Neural progenitor cell (in vitro differentiated cells): ENCODE data around the gene EMC1. TPM values are rescaled to one million over a fixed set of nuclear protein-coding genes. Genes with fewer than 3 reads are reported as not detected.
"Not testable (repeated sequence)": the region's sequence is repeated elsewhere in the genome, so short reads cannot be mapped to it uniquely, and the experiment has no call there.

ENCODE experiments used
- DNase-seq: peaks from one replicate; pipeline ENCODE4 v3.0.0-alpha.2; 2016; ENCODE audit warnings: low spot score
- H2AFZ ChIP-seq: fragments of 200-600 bp; sonication (generic); replicated peaks from 2 replicates; pipeline ENCODE4 v1.6.1; 2016; ENCODE audit warnings: antibody characterized with exemption
- H3F3A ChIP-seq: fragments of 200-600 bp; sonication (generic); 2 replicates; pipeline ENCODE4 v1.6.1; 2016; ENCODE audit warnings: antibody characterized with exemption, low read depth
- H3K27ac ChIP-seq: fragments of 200-600 bp; sonication (generic); 2 replicates; pipeline ENCODE4 v1.5.1; 2016; ENCODE audit warnings: mild to moderate bottlenecking
- H3K27me3 ChIP-seq: fragments of 200-600 bp; sonication (generic); 2 replicates; pipeline ENCODE4 v1.6.1; 2016; ENCODE audit warnings: mild to moderate bottlenecking, moderate library complexity
- H3K36me3 ChIP-seq: fragments of 200-600 bp; sonication (generic); 2 replicates; pipeline ENCODE4 v1.5.1; 2016
- H3K4me1 ChIP-seq: fragments of 200-600 bp; sonication (generic); 2 replicates; pipeline ENCODE4 v1.6.1; 2016; ENCODE audit warnings: mixed run types
- H3K4me2 ChIP-seq: fragments of 200-600 bp; sonication (generic); 2 replicates; pipeline ENCODE4 v1.6.1; 2016
- H3K4me3 ChIP-seq: fragments of 200-600 bp; sonication (generic); 2 replicates; pipeline ENCODE4 v1.5.1; 2016
- H3K79me2 ChIP-seq: fragments of 200-600 bp; sonication (generic); 2 replicates; pipeline ENCODE4 v1.6.1; 2016; ENCODE audit warnings: low read depth
- H3K9ac ChIP-seq: fragments of 200-600 bp; sonication (generic); 2 replicates; pipeline ENCODE4 v1.6.1; 2016
- H3K9me3 ChIP-seq: fragments of 200-600 bp; sonication (generic); 2 replicates; pipeline ENCODE4 v1.5.1; 2016; ENCODE audit warnings: low read depth
- H4K20me1 ChIP-seq: fragments of 200-600 bp; sonication (generic); 2 replicates; pipeline ENCODE4 v1.6.1; 2016; ENCODE audit warnings: low read depth
- H3K27ac Mint-ChIP-seq: 3 replicates; pipeline ENCODE4 v1.8.0; 2021; ENCODE audit warnings: mixed read lengths
- H3K27me3 Mint-ChIP-seq: 2 replicates; pipeline ENCODE4 v1.8.0; 2022; ENCODE audit warnings: low read depth, mild to moderate bottlenecking, inconsistent platforms, moderate library complexity, mixed read lengths; ENCODE audit not compliant: insufficient read depth
- H3K36me3 Mint-ChIP-seq: 3 replicates; pipeline ENCODE4 v1.8.0; 2021; ENCODE audit warnings: mixed read lengths
- H3K4me1 Mint-ChIP-seq: 3 replicates; pipeline ENCODE4 v1.8.0; 2021; ENCODE audit warnings: mixed read lengths
- H3K4me3 Mint-ChIP-seq: 3 replicates; pipeline ENCODE4 v1.8.0; 2021; ENCODE audit warnings: mild to moderate bottlenecking, moderate library complexity, mixed read lengths
- H3K9me3 Mint-ChIP-seq: 3 replicates; pipeline ENCODE4 v1.8.0; 2020; ENCODE audit warnings: mixed read lengths
- EZH2 ChIP-seq: fragments of 200-600 bp; sonication (generic); IDR thresholded peaks from 2 replicates; pipeline ENCODE4 v1.6.1; 2017; ENCODE audit warnings: antibody characterized with exemption, mild to moderate bottlenecking, moderate library complexity
- EZH2phosphoT487 ChIP-seq: fragments of 200-600 bp; sonication (generic); IDR thresholded peaks from 2 replicates; pipeline ENCODE4 v1.6.1; 2017; ENCODE audit warnings: antibody characterized with exemption
- total RNA-seq: library from RNA; depleted of rRNA; stranded (reverse); fragments of >200 nt; gene quantifications from 2 replicates; pipeline ENCODE4 v1.2.3, GENCODE V29; 2015; ENCODE audit warnings: low replicate concordance
- TF ChIP-seq, protein P1 (sequence below): fragments of 200-600 bp; sonication (generic); IDR thresholded peaks from 2 replicates; pipeline ENCODE4 v1.5.1; 2017; ENCODE audit warnings: antibody characterized with exemption, mild to moderate bottlenecking

The EMC1 gene
- total RNA-seq, 1 donor from 2014 or later = 32.6 TPM

DNA sequence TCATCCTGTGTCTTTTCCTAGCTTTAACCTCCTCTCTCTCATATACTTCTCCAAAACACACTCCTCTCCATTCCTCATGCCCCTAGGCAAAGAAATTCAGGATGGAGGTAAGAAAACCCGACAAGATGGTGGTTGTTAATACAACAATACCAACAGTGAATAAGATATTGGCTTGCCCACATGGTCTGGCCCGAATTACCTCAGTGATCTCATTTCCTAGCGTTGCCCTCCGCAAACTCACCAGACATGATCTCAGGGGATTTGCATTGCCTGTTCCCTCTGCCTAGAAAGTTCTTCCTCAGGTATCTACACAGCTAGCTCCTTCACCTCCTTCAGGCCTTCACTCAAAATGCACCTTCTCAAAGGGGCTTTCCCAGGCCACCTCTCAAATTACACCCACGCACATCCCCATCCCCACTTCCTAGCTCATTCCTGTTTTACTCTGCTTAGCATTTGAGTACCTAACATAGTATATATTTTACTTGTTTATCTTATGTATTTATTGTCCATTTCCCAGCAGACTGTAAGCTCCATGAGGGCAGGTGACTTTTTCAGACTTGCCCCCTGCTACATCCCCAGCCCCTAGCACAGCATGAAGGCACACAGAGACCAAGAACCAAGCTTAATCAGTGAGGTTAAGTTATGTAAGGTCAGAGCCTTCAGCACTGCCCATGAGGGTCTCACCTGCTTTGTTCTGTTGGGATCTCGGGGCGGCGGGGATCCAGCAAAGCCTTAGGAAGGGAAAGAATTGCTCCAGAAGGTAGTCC is 31.1 kb downstream of the EMC1 start:
- H3K79me2 ChIP-seq = peaks cover 10% of the 10 kb centered on the region
- no peak overlapping the region for H3K9ac ChIP-seq
- H3K4me2 ChIP-seq = no peak overlapping the region
- H3K4me1 Mint-ChIP-seq = no peaks in the 10 kb centered on the region
- H3K4me3 Mint-ChIP-seq = no peak overlapping the region
- no peaks in the 10 kb centered on the region for H3K4me1 ChIP-seq
- no peak overlapping the region for H3K27ac ChIP-seq
- peaks cover 10% of the 10 kb centered on the region for H3K36me3 ChIP-seq
- no peaks in the 10 kb centered on the region for H3F3A ChIP-seq
- H3K9me3 ChIP-seq = no peaks in the 10 kb centered on the region
- no peak overlapping the region for H3K4me3 ChIP-seq
- no peaks in the 10 kb centered on the region for H3K9me3 Mint-ChIP-seq
- TF ChIP-seq, protein P1, sequence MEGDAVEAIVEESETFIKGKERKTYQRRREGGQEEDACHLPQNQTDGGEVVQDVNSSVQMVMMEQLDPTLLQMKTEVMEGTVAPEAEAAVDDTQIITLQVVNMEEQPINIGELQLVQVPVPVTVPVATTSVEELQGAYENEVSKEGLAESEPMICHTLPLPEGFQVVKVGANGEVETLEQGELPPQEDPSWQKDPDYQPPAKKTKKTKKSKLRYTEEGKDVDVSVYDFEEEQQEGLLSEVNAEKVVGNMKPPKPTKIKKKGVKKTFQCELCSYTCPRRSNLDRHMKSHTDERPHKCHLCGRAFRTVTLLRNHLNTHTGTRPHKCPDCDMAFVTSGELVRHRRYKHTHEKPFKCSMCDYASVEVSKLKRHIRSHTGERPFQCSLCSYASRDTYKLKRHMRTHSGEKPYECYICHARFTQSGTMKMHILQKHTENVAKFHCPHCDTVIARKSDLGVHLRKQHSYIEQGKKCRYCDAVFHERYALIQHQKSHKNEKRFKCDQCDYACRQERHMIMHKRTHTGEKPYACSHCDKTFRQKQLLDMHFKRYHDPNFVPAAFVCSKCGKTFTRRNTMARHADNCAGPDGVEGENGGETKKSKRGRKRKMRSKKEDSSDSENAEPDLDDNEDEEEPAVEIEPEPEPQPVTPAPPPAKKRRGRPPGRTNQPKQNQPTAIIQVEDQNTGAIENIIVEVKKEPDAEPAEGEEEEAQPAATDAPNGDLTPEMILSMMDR = no peak
- TF ChIP-seq EZH2 (no peak), EZH2phosphoT487 (no peak)
- no peak overlapping the region for H2AFZ ChIP-seq
- H3K27me3 Mint-ChIP-seq = no peaks in the 10 kb centered on the region
- H3K36me3 Mint-ChIP-seq = peaks cover 33% of the 10 kb centered on the region
- no peaks in the 10 kb centered on the region for H3K27me3 ChIP-seq
- no peak for DNase-seq
- H3K27ac Mint-ChIP-seq = no peak overlapping the region
- H4K20me1 ChIP-seq = peaks cover 6% of the 10 kb centered on the region

DNA sequence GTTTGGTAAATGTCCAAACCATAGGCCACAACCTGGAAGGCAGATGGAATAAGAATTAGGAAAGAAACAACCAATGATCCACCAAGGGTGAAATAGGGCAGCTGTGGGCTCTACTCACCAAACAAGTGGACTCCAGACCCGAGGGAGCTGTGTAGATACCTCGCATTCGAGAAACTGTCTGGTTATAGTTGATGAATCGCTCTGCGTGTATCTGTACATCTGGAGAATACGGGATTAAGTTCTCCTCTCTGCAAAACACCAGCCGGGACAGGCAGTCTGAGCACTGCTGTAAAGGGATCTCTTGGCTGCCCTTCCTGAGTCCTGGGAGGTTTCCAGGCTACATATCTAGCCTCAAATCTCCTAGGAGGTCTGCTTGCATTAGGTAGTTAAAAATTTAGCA is 31.9 kb downstream of the EMC1 start:
- Histone ChIP-seq H3K4me2 (no peak overlapping the region), H3K27me3 (no peaks in the 10 kb centered on the region), H2AFZ (no peak overlapping the region), H4K20me1 (peaks cover 6% of the 10 kb centered on the region), H3K9me3 (no peaks in the 10 kb centered on the region), H3K36me3 (peaks cover 10% of the 10 kb centered on the region), H3K9ac (no peak overlapping the region), H3K4me3 (no peak overlapping the region), H3K79me2 (peaks cover 16% of the 10 kb centered on the region), H3K4me1 (no peaks in the 10 kb centered on the region), H3K27ac (no peak overlapping the region), H3F3A (no peaks in the 10 kb centered on the region)
- no peak for DNase-seq
- peaks cover 29% of the 10 kb centered on the region for H3K36me3 Mint-ChIP-seq
- no peaks in the 10 kb centered on the region for H3K4me1 Mint-ChIP-seq
- no peaks in the 10 kb centered on the region for H3K9me3 Mint-ChIP-seq
- no peak overlapping the region for H3K4me3 Mint-ChIP-seq
- H3K27me3 Mint-ChIP-seq = no peaks in the 10 kb centered on the region
- no peak for TF ChIP-seq EZH2
- no peak for TF ChIP-seq EZH2phosphoT487
- TF ChIP-seq, protein P1 = no peak
- no peak overlapping the region for H3K27ac Mint-ChIP-seq

DNA sequence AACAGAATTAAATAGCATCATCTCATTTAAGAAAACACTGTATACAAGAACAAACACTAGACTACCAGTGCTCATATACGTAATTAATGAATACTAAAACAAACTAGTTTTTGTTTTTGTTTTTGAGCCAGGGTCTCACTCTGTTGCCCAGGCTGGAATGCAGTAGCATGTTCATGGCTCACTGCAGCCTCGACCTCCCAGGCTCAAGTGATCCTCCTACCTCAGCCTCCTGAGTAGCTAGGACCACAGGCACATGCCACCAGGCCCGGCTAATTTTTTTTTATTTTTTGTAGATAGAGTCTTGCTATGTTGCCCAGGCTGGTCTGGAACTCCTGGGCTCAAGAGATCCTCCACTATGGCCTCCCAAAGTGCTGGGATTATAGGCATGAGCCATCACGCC is 34.7 kb downstream of the EMC1 start:
- not testable (repeated sequence) for H3K27me3 ChIP-seq, H4K20me1 ChIP-seq, H3K4me1 Mint-ChIP-seq, DNase-seq, H2AFZ ChIP-seq, H3K9me3 ChIP-seq, H3K4me3 ChIP-seq, H3K4me3 Mint-ChIP-seq, H3K27me3 Mint-ChIP-seq, H3K27ac ChIP-seq, H3K27ac Mint-ChIP-seq, H3K9me3 Mint-ChIP-seq, H3K9ac ChIP-seq, H3K4me2 ChIP-seq, H3F3A ChIP-seq
- Histone ChIP-seq H3K36me3 (peaks cover 10% of the 10 kb centered on the region), H3K79me2 (peaks cover 44% of the 10 kb centered on the region), H3K4me1 (peaks cover 12% of the 10 kb centered on the region)
- H3K36me3 Mint-ChIP-seq = peaks cover 21% of the 10 kb centered on the region

DNA sequence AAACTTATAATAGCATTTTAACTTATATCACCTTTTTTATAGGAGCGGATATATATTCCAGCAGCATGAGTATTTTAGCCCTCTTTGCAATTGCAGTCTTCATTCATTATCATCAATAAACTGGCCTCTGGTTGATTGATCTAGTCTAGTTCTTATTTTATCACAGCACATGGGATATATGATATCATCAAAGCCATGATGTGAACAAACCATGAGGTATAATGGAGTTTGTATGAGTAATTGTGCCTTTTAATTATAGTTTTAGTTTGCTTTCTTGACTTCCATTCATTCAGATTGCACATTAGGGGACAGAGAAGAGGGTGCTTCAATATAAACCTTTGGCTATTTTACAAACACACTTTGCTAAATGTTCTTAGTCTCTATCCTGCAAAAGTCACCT is 37.7 kb downstream of the EMC1 start:
- peaks cover 8% of the 10 kb centered on the region for H3K36me3 ChIP-seq
- Mint-ChIP-seq H3K27me3 (peaks cover 3% of the 10 kb centered on the region), H3K36me3 (peaks cover 3% of the 10 kb centered on the region), H3K4me1 (peaks cover 23% of the 10 kb centered on the region), H3K9me3 (no peaks in the 10 kb centered on the region), H3K27ac (no peak overlapping the region), H3K4me3 (no peak overlapping the region)
- H4K20me1 ChIP-seq = peaks cover 18% of the 10 kb centered on the region
- H3K9ac ChIP-seq = no peak overlapping the region
- TF ChIP-seq, protein P1 = no peak
- TF ChIP-seq EZH2phosphoT487 (no peak), EZH2 (no peak)
- H3K27me3 ChIP-seq = no peaks in the 10 kb centered on the region
- peaks cover 25% of the 10 kb centered on the region for H3K4me1 ChIP-seq
- H3K79me2 ChIP-seq = peaks cover 70% of the 10 kb centered on the region
- no peak overlapping the region for H2AFZ ChIP-seq
- no peak overlapping the region for H3K27ac ChIP-seq
- no peak overlapping the region for H3K4me2 ChIP-seq
- H3K4me3 ChIP-seq = no peak overlapping the region
- peaks cover 23% of the 10 kb centered on the region for H3F3A ChIP-seq
- H3K9me3 ChIP-seq = no peaks in the 10 kb centered on the region
- DNase-seq = no peak
